ENCODE measurements around the gene SDF2.
A peak's percentile ranks its signal among the peaks of the same experiment; 100 is the strongest.
"Not testable (repeated sequence)": the region's sequence is repeated elsewhere in the genome, so short reads cannot be mapped to it uniquely, and the experiment has no call there.

SDF2 gene

DNA sequence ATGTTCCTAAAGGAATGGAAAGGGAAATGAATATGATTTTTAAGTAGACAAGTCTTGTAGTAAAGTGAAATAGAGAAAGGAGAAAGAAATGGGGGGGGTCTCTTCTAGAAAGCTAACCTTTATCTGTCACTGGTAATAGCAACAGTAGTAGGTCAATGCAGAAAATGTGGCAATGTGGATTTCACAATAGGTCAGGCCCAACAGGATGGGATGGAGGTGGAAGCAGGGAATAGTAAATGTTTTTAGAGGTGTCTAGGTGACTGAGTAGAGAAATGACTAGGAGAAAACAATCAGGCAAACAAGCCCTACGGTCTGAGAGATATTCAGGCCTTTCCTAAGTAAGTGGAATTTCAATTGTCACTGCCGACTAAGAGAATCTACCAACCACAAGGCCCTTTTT, 41.7 kb downstream of the SDF2 start:
- Histone ChIP-seq H3K9me3 (ENCODE audit: control insufficient read depth, low read length) (no peaks in the 10 kb centered on the region), H3K36me3 (ENCODE audit: control insufficient read depth, insufficient read depth, low read length) (peaks cover 31% of the 10 kb centered on the region), H3K9ac (ENCODE audit: low read length) (no peak overlapping the region), H3K4me3 (ENCODE audit: low read length) (no peak overlapping the region), H3K4me1 (ENCODE audit: control insufficient read depth, insufficient read depth, low read length) (no peaks in the 10 kb centered on the region), H3K27me3 (ENCODE audit: control insufficient read depth, insufficient read depth, low read length) (no peaks in the 10 kb centered on the region)

DNA sequence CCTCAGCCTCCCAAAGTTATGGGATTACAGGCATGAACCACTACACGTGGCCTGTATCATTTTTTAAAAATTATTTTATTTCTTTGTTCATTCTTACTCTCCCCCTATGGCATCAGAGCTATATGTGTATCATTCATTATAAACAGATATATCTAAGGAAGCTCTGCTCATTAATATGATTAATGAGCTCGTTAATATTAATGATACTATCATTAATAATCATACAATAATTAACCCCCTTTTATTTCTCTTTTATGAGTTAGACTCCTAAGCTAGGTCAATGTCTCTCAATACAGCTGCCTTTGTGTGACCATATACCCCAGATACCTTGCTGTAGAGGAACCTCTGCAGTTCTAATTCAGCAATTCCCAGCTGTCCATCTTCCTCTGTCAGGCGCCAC, 43.2 kb downstream of the SDF2 start:
- Histone ChIP-seq H3K4me1 (ENCODE audit: control insufficient read depth, insufficient read depth, low read length) (peaks cover 7% of the 10 kb centered on the region), H3K4me3 (ENCODE audit: low read length) (no peak overlapping the region), H3K9me3 (ENCODE audit: control insufficient read depth, low read length) (no peaks in the 10 kb centered on the region), H3K9ac (ENCODE audit: low read length) (no peak overlapping the region), H3K27me3 (ENCODE audit: control insufficient read depth, insufficient read depth, low read length) (no peaks in the 10 kb centered on the region), H3K36me3 (ENCODE audit: control insufficient read depth, insufficient read depth, low read length) (peaks cover 31% of the 10 kb centered on the region)

DNA sequence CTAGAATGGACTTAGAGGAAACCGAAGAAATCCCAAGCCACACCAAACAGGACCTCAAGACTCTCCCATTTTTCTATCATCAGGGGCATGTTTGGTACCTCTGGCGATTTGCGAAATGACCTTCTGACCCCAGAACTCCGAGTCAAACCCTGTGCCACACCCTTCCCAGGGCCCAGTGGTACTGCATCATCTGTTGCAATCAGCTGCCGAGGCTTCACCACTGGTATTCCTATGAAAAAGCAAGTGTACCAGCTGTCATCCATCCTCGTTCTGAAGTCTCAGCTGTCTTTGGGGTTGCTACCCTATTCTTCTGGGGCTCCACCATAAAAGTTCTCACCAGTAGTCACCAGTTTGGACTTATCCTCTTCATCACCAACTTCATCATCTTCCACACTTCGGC, 45.4 kb downstream of the SDF2 start:
- no peaks in the 10 kb centered on the region for H3K27me3 ChIP-seq (ENCODE audit: control insufficient read depth, insufficient read depth, low read length)
- no peak overlapping the region for H3K4me3 ChIP-seq (ENCODE audit: low read length)
- no peak overlapping the region for H3K9ac ChIP-seq (ENCODE audit: low read length)
- peaks cover 20% of the 10 kb centered on the region for H3K4me1 ChIP-seq (ENCODE audit: control insufficient read depth, insufficient read depth, low read length)
- H3K9me3 ChIP-seq (ENCODE audit: control insufficient read depth, low read length), result no peaks in the 10 kb centered on the region
- H3K36me3 ChIP-seq (ENCODE audit: control insufficient read depth, insufficient read depth, low read length), result peaks cover 27% of the 10 kb centered on the region

DNA sequence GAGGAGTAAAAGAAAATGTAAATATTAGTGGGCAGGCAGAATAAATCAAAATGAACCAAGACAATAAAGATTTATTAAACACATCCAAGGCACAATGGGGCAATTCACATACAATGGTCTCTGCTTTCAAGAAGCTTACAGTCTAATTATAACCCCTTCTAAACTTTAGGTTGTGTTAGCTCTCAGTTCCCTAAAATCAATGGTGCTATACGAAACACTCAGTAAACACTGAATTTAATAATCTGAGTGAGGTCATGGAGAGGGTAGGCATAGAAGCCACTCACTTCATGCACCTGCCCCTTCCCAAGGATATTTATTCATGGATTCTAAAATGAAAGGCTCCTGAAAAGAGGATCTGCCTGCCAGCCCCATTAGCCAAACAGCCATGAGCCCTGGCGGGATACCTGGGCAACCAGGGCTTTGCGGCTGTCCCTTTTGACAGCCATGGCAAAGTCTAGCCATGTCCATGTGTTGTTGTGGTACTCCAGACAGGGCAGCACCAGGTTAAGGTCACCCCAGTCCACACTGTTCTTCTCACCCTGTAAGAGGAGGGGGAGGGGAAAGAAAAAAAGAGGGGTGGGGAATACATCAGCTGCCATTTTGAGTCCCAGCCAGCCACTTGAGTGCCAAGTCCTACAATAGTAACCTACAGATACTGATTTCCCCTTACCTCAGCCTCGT, 46.3 kb downstream of the SDF2 start:
- H3K4me1 ChIP-seq (ENCODE audit: control insufficient read depth, insufficient read depth, low read length), result peaks cover 28% of the 10 kb centered on the region
- H3K36me3 ChIP-seq (ENCODE audit: control insufficient read depth, insufficient read depth, low read length), result peaks cover 22% of the 10 kb centered on the region
- no peaks in the 10 kb centered on the region for H3K9me3 ChIP-seq (ENCODE audit: control insufficient read depth, low read length)
- no peak overlapping the region for H3K9ac ChIP-seq (ENCODE audit: low read length)
- no peaks in the 10 kb centered on the region for H3K27me3 ChIP-seq (ENCODE audit: control insufficient read depth, insufficient read depth, low read length)
- H3K4me3 ChIP-seq (ENCODE audit: low read length), result no peak overlapping the region

DNA sequence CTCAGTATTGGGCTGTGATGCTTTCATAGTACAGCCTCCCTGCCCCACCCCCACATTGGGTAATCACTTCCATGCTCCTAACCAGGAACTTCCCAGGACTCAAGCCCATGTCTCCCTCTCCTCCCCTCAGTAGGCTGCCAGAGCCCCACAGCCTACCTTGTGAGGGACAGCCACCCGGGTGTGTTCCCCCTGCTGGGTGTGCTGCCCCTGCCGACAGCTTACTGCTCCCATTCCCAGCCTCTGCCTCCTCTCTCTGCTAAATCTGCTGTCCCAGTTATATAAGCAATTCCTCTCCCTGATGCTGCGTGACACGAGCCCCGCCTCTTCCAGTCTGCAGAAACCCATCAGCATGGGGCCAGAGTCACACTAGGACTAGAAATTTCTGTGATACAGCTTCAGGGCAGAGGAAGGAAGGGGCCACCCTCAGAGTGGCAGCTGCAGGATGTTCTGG, 47.8 kb downstream of the SDF2 start, which contains the start of gene RSKR:
Gene RSKR (minus strand): TSS at position 255 of the 451 bp plus-strand sequence. CDS start 24 bp downstream, at position 231.
- H3K36me3 ChIP-seq (ENCODE audit: control insufficient read depth, insufficient read depth, low read length), result peaks cover 20% of the 10 kb centered on the region
- H3K4me3 ChIP-seq (ENCODE audit: low read length), result no peak within 1 kb of the TSS
- no peaks in the 10 kb centered on the region for H3K9me3 ChIP-seq (ENCODE audit: control insufficient read depth, low read length)
- H3K9ac ChIP-seq (ENCODE audit: low read length), result no peak within 1 kb of the TSS
- H3K4me1 ChIP-seq (ENCODE audit: control insufficient read depth, insufficient read depth, low read length), result peaks cover 33% of the 10 kb centered on the region
- H3K27me3 ChIP-seq (ENCODE audit: control insufficient read depth, insufficient read depth, low read length), result no peaks in the 10 kb centered on the region

DNA sequence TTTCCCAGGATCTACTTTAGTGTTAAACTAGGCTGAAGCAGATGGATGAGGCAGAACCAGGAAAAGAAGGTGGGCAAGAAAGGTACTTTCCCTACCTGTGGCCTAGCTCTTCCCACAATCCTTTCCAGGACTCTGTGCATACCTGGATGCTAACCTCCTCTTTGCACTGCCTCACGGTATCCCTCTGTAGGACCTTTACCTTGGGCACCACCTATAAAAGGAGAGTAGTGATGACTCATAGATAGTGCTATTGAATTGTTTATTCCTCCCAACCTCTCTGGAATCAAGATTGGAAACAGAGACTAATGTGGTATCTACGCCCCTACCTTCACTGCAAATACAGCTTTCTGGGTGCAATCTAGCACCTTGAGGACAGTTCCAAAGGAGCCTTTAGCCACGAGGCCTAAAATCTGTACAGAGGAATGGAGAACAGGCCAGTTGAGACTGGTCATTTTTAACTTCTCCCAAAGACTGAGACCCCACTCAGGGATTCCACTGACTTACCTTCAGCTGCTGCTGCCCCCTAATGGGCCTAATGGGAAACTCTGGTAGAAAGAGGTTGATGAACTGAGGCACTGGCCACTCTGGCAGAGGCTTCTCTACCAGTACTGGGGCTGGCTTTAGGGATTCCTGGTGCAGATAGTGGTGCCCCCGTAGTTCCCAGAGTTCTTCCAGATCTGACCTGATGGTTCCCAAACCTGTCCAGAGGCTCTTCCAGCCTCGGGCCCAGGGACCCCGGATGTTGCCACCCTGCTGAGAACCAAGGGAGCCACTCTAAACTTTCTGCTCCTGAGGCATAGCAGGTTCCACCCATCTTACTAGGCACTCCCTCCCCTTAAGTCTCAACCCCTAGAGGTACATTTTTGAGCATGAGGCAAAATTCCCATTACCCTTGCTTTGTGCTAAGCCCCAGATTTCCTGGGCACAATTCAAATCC, 48.5 kb downstream of the SDF2 start:
- no peaks in the 10 kb centered on the region for H3K9me3 ChIP-seq (ENCODE audit: control insufficient read depth, low read length)
- peaks cover 33% of the 10 kb centered on the region for H3K4me1 ChIP-seq (ENCODE audit: control insufficient read depth, insufficient read depth, low read length)
- H3K27me3 ChIP-seq (ENCODE audit: control insufficient read depth, insufficient read depth, low read length), result no peaks in the 10 kb centered on the region
- H3K9ac ChIP-seq (ENCODE audit: low read length), result no peak overlapping the region
- no peak overlapping the region for H3K4me3 ChIP-seq (ENCODE audit: low read length)
- H3K36me3 ChIP-seq (ENCODE audit: control insufficient read depth, insufficient read depth, low read length), result peaks cover 16% of the 10 kb centered on the region

DNA sequence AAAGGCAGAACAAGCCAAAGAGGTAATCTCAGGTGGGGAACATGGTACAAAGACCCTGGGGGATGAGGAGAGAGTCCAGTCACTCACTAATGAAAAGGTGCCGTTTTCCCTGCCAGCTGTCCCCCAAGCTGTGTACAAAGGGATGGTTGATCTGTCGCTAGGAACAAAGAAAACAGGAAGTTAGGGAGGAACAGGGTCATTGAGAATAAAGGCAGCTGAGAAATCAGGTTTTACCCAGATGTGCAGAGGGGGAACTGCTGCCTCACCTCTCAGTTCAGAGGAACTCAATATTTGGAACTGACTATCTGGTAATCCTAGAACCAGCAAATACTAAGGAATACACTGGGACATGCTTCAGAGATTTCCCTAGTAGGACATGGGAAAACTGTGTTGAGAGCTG, 49.2 kb downstream of the SDF2 start:
- no peak overlapping the region for H3K9ac ChIP-seq (ENCODE audit: low read length)
- no peak overlapping the region for H3K4me3 ChIP-seq (ENCODE audit: low read length)
- H3K36me3 ChIP-seq (ENCODE audit: control insufficient read depth, insufficient read depth, low read length), result peaks cover 16% of the 10 kb centered on the region
- peaks cover 33% of the 10 kb centered on the region for H3K4me1 ChIP-seq (ENCODE audit: control insufficient read depth, insufficient read depth, low read length)
- no peaks in the 10 kb centered on the region for H3K27me3 ChIP-seq (ENCODE audit: control insufficient read depth, insufficient read depth, low read length)
- H3K9me3 ChIP-seq (ENCODE audit: control insufficient read depth, low read length), result no peaks in the 10 kb centered on the region

DNA sequence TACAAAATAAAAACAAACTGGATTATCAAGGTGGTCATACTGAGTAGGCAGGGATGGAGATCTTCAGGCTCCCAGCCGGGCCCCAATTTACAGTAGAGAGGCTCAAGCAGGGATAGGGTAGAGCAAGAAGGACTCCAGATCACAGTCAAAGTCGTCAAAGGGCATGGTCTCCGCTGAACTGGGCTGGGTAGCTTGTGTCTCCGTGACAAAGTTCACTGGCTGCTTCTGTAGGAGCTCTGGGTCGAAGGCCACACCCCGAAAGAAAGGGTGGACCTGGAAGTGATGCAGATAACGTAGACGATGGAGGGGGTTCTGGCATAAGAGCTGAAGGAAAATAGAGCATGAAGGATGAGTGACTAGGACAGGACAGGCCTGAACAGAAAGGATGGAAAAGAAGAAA, 51.3 kb downstream of the SDF2 start:
- Histone ChIP-seq H3K9me3 (ENCODE audit: control insufficient read depth, low read length) (no peaks in the 10 kb centered on the region), H3K36me3 (ENCODE audit: control insufficient read depth, insufficient read depth, low read length) (peaks cover under 1% of the 10 kb centered on the region), H3K4me1 (ENCODE audit: control insufficient read depth, insufficient read depth, low read length) (peaks cover 33% of the 10 kb centered on the region), H3K9ac (ENCODE audit: low read length) (no peak overlapping the region), H3K4me3 (ENCODE audit: low read length) (no peak overlapping the region), H3K27me3 (ENCODE audit: control insufficient read depth, insufficient read depth, low read length) (no peaks in the 10 kb centered on the region)

DNA sequence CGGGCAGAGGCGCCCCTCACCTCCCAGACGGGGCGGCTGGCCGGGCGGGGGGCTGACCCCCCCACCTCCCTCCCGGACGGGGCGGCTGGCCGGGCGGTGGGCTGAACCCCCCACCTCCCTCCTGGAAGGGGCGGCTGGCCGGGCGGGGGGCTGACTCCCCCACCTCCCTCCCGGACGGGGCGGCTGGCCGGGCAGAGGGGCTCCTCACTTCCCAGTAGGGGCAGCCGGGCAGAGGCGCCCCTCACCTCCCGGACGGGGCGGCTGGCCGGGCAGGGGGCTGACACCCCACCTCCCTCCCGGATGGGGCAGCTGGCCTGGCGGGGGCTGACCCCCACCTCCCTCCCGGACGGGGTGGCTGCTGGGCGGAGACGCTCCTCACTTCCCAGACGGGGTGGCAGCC, 57.7 kb downstream of the SDF2 start:
- not testable (repeated sequence) for H3K36me3 ChIP-seq (ENCODE audit: control insufficient read depth, insufficient read depth, low read length); H3K4me3 ChIP-seq (ENCODE audit: low read length); H3K9ac ChIP-seq (ENCODE audit: low read length); H3K9me3 ChIP-seq (ENCODE audit: control insufficient read depth, low read length); H3K4me1 ChIP-seq (ENCODE audit: control insufficient read depth, insufficient read depth, low read length); H3K27me3 ChIP-seq (ENCODE audit: control insufficient read depth, insufficient read depth, low read length)

DNA sequence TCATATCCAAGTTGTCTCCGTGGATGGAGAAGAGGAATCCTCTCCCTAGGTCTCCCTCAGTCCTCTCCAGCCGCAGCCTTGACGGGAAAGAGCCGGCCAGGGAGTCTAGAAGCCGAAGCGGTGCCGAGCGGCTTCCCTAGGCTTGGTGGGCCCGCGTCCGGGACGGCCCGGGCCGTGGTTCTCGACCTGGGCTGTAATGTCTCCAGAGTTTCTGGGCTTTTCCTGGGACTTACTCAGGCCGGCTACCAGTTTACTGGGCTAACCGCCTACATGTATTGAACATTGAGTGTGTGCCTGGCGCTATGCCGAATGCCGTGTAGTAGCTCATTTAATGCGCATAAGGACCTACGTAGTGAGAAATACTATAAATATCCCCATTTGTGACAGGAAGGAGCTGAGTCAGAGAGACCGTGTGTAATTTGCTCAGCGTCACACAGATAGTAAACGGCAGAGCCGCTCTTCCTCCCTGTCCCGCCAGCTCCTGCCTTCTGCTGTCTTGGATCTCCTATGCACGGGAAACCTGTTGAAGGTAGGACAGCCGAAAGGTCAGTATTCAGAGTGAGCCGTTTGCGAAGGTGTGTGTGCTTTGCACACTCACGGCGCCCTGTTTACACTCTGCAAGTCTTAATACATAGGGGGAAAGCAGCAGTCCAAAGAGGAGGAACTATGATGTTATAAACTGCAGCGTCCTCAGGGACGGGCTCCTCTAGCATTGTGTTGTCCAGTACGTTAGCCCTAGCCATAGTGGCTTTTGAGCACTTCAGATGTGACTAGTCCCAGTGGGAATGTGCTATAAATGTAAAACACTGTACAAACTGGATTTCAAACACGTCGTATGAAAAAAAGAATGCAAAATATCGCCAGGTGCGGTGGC, 62.2 kb downstream of the SDF2 start:
- Histone ChIP-seq H3K27me3 (ENCODE audit: control insufficient read depth, insufficient read depth, low read length) (no peaks in the 10 kb centered on the region), H3K4me1 (ENCODE audit: control insufficient read depth, insufficient read depth, low read length) (peaks cover 11% of the 10 kb centered on the region), H3K9ac (ENCODE audit: low read length) (peak overlapping the region; percentile 74), H3K4me3 (ENCODE audit: low read length) (peak overlapping the region; percentile 78), H3K9me3 (ENCODE audit: control insufficient read depth, low read length) (no peaks in the 10 kb centered on the region), H3K36me3 (ENCODE audit: control insufficient read depth, insufficient read depth, low read length) (no peaks in the 10 kb centered on the region)

DNA sequence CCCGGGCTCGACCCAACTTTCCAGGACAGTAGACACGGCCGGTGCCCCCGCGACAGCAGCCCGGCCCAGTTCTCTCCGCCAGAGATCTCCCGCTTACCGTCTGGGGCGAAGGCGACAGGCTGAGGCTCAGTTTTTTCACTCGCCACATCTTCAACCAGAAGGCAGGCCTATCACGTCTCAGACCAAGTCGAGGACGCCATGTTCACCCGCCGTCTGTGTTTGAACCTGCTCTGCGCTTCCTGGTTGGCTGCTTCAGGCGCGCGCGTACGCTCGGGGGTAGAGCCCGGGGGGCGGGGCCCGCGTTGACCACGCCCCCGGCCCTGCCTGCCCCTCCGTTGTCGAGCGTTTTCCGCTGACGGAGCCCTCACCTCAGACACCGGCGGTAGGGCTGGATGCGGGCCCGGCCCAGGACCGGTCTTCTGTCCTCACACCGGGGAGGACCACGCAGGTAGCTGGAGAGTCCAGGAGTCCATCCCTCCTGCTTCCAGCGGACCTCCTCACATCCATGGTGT, 62.9 kb downstream of the SDF2 start, which contains the start of gene SPAG5:
Gene SPAG5 (minus strand): TSS at position 227 of the 512 bp plus-strand sequence. CDS start 79 bp downstream, at position 148.
- Histone ChIP-seq H3K27me3 (ENCODE audit: control insufficient read depth, insufficient read depth, low read length) (no peaks in the 10 kb centered on the region), H3K9me3 (ENCODE audit: control insufficient read depth, low read length) (no peaks in the 10 kb centered on the region), H3K36me3 (ENCODE audit: control insufficient read depth, insufficient read depth, low read length) (no peaks in the 10 kb centered on the region), H3K4me1 (ENCODE audit: control insufficient read depth, insufficient read depth, low read length) (peaks cover 11% of the 10 kb centered on the region), H3K4me3 (ENCODE audit: low read length) (peak within 1 kb of the TSS; percentile 78), H3K9ac (ENCODE audit: low read length) (peak within 1 kb of the TSS; percentile 74)
